ENCODE results near the gene CDKL5. TPM values are rescaled to one million over a fixed set of nuclear protein-coding genes. Genes with fewer than 3 reads are reported as not detected.

Gene CDKL5
- total RNA-seq, 1 donor, result 6.5 TPM

GRCh38 chrX:18537524-18537923, 112.1 kb downstream of the CDKL5 start:
- H3K4me3 ChIP-seq (ENCODE audit: low read depth, low read length), result no peak overlapping the region
- TF ChIP-seq, protein P1, sequence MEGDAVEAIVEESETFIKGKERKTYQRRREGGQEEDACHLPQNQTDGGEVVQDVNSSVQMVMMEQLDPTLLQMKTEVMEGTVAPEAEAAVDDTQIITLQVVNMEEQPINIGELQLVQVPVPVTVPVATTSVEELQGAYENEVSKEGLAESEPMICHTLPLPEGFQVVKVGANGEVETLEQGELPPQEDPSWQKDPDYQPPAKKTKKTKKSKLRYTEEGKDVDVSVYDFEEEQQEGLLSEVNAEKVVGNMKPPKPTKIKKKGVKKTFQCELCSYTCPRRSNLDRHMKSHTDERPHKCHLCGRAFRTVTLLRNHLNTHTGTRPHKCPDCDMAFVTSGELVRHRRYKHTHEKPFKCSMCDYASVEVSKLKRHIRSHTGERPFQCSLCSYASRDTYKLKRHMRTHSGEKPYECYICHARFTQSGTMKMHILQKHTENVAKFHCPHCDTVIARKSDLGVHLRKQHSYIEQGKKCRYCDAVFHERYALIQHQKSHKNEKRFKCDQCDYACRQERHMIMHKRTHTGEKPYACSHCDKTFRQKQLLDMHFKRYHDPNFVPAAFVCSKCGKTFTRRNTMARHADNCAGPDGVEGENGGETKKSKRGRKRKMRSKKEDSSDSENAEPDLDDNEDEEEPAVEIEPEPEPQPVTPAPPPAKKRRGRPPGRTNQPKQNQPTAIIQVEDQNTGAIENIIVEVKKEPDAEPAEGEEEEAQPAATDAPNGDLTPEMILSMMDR (IDR thresholded peaks at IDR 0.05; ENCODE audit: insufficient read depth, low read depth, low read length), result no peak
- no peak for DNase-seq (ENCODE audit: low read depth)

DNA sequence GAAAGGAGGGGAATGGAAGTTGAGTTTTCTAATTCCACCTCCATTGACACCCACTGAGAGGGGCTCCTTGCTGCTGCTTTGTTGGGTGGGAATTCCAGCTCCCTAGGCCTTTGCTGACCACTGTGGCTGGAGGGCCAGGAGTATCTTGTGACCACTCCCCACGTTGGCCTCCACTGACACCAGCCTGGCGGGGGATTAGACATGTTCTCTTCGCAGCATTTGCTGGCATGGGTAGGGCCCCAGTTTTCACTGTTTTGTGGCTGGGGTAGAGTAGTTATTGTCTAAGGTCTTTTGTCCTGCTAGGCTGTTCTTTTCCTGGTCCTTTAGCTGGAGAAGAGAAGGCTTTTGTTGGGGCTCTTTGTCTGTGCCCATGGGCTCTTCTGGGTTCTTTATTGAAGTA, 116.7 kb downstream of the CDKL5 start:
- TF ChIP-seq, protein P1 (IDR thresholded peaks at IDR 0.05; ENCODE audit: insufficient read depth, low read depth, low read length), result no peak
- H3K4me3 ChIP-seq (ENCODE audit: low read depth, low read length), result no peak overlapping the region
- DNase-seq (ENCODE audit: low read depth), result no peak

GRCh38 chrX:18542905-18543304, 117.5 kb downstream of the CDKL5 start:
- no peak for DNase-seq (ENCODE audit: low read depth)
- H3K4me3 ChIP-seq (ENCODE audit: low read depth, low read length), result no peak overlapping the region
- TF ChIP-seq, protein P1 (IDR thresholded peaks at IDR 0.05; ENCODE audit: insufficient read depth, low read depth, low read length), result no peak

- no peak for DNase-seq (ENCODE audit: low read depth)
- TF ChIP-seq, protein P1 (IDR thresholded peaks at IDR 0.05; ENCODE audit: insufficient read depth, low read depth, low read length), result no peak
- H3K4me3 ChIP-seq (ENCODE audit: low read depth, low read length), result no peak overlapping the region
Observed at GRCh38 chrX:18543738-18544137, 118.3 kb downstream of the CDKL5 start.

DNA sequence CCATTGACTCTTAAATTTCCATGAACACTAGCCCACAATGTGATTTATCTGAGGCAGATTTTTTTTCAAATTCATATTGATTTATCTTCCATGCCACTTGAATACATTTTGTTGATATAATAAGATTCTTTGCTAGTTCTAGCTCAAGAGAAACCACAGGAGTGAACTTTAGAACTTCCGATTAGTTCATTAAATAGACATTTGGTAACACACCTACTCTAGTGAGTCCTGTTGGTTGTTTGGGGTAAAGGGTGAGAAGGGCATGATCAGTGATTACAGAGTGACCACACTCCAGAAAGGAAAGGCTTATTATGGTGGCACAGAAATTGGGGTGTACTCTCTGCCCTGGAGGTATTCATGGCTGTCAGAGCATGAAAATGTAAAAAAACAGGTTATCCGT, 120.4 kb downstream of the CDKL5 start:
- no peak for DNase-seq (ENCODE audit: low read depth)
- no peak overlapping the region for H3K4me3 ChIP-seq (ENCODE audit: low read depth, low read length)
- TF ChIP-seq, protein P1 (IDR thresholded peaks at IDR 0.05; ENCODE audit: insufficient read depth, low read depth, low read length), result no peak

DNA sequence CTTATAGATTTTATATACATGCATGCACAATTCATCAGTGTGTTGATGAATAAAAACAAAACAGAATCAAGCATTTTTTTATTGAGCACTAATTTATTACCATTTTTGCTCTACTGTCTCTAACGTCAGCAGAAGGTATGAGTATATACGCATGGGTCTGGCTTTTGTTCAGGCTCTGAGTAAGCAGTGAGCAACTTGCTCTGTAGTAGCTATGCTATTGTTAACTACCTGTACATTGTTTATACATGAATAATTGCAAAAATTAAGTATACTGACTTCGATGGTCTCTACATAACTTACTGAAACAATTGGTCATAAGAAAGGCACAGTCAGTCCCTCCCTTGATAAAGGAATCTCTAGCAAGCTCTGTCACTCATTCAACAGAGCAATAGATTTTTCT, 123.6 kb downstream of the CDKL5 start:
- no peak for DNase-seq (ENCODE audit: low read depth)
- no peak overlapping the region for H3K4me3 ChIP-seq (ENCODE audit: low read depth, low read length)
- TF ChIP-seq, protein P1 (IDR thresholded peaks at IDR 0.05; ENCODE audit: insufficient read depth, low read depth, low read length), result no peak

GRCh38 chrX:18549643-18550042, 124.2 kb downstream of the CDKL5 start:
- TF ChIP-seq, protein P1 (IDR thresholded peaks at IDR 0.05; ENCODE audit: insufficient read depth, low read depth, low read length), result no peak
- no peak for DNase-seq (ENCODE audit: low read depth)
- no peak overlapping the region for H3K4me3 ChIP-seq (ENCODE audit: low read depth, low read length)
